Body of pancreas (tissue), 4 donors: ENCODE measurements around the gene SLC25A53.

ENCODE experiments used
- CTCF ChIP-seq, 7 experiments: fragments of 450-650 bp in 4 of 7; fragments of 200-600 bp in 3 of 7; sonication (generic) in 3 of 7; IDR thresholded peaks; one replicate each; pipeline ENCODE4 v1.5.1; 2016 to 2019; ENCODE audit warnings: antibody characterized with exemption in 7 of 7
- POLR2A ChIP-seq, 3 donors: fragments of 450-650 bp; IDR thresholded peaks; one replicate each; pipeline ENCODE4 v1.6.1; 2016; ENCODE audit warnings: antibody characterized with exemption in 3 of 3, mild to moderate bottlenecking in 2 of 3

- TF ChIP-seq CTCF (IDR thresholded peaks at IDR 0.05): no peak
- TF ChIP-seq POLR2A (IDR thresholded peaks at IDR 0.05): no peak
Observed at GRCh38 chrX:104084534-104085277, 72.1 kb downstream of the SLC25A53 start.
